PC-9 (cell line): ENCODE measurements around the gene TTC27. TPM values are rescaled to one million over a fixed set of nuclear protein-coding genes. Genes with fewer than 3 reads are reported as not detected.

Source experiments
- BruUV-seq: library from RNA; stranded (reverse); fragments of 400-500 nt; replicated peaks from 2 replicates; lab custom pipeline; 2021; lab: Mats Ljungman, UMichigan
- CTCF ChIA-PET: fragments of 300-600 bp; sonication (Branson Sonifier 250); formaldehyde crosslinking; loops from one replicate; lab custom pipeline; 2022; ENCODE audit warnings: antibody characterized with exemption; lab: Charles Lee
- POLR2A ChIA-PET: fragments of 300-600 bp; sonication (Branson Sonifier 250); formaldehyde crosslinking; loops from one replicate; lab custom pipeline; 2022; ENCODE audit warnings: antibody characterized with exemption; ENCODE audit not compliant: unreplicated experiment; lab: Charles Lee
- DNase-seq, 2 experiments: peaks; one replicate each; pipeline versions ENCODE4 v3.0.0 to v3.0.0-alpha.2; 2015 to 2022; ENCODE audit warnings: mixed read lengths in 1 of 2
- H2AFZ ChIP-seq: fragments of 200-600 bp; sonication (generic); 2 replicates; pipeline ENCODE4 v1.8.1; 2017; ENCODE audit warnings: antibody characterized with exemption
- H3F3A ChIP-seq: fragments of 200-600 bp; sonication (generic); 2 replicates; pipeline ENCODE4 v1.8.1; 2017; ENCODE audit warnings: antibody characterized with exemption, mild to moderate bottlenecking, low read depth; ENCODE audit not compliant: insufficient read depth
- H3K27ac ChIP-seq: fragments of 200-600 bp; sonication (generic); 2 replicates; pipeline ENCODE4 v1.6.1; 2016; ENCODE audit warnings: mixed run types
- H3K27me3 ChIP-seq: fragments of 200-600 bp; sonication (generic); 2 replicates; pipeline ENCODE4 v1.6.1; 2016; ENCODE audit warnings: low read depth, mixed run types; ENCODE audit not compliant: insufficient read depth
- H3K36me3 ChIP-seq: fragments of 200-600 bp; sonication (generic); 2 replicates; pipeline ENCODE4 v1.6.1; 2016; ENCODE audit warnings: low read depth, mixed run types
- H3K4me1 ChIP-seq: fragments of 200-600 bp; sonication (generic); replicated peaks from 2 replicates; pipeline ENCODE4 v1.6.1; 2016; ENCODE audit warnings: mixed run types; ENCODE audit not compliant: insufficient read depth
- H3K4me2 ChIP-seq: fragments of 200-600 bp; sonication (generic); 2 replicates; pipeline ENCODE4 v1.6.1; 2017; ENCODE audit warnings: mixed run types
- H3K4me3 ChIP-seq: fragments of 200-600 bp; sonication (generic); 2 replicates; pipeline ENCODE4 v1.6.1; 2016; ENCODE audit warnings: mixed run types
- H3K79me2 ChIP-seq: fragments of 200-600 bp; sonication (generic); 2 replicates; pipeline ENCODE4 v1.6.1; 2017; ENCODE audit warnings: low read depth, mixed run types
- H3K9me2 ChIP-seq: fragments of 200-600 bp; sonication (generic); 2 replicates; pipeline ENCODE4 v1.8.1; 2017; ENCODE audit warnings: mild to moderate bottlenecking; ENCODE audit not compliant: insufficient read depth
- H3K9me3 ChIP-seq: fragments of 200-600 bp; sonication (generic); 2 replicates; pipeline ENCODE4 v1.8.1; 2016; ENCODE audit warnings: low read depth; ENCODE audit not compliant: insufficient read depth
- H4K20me1 ChIP-seq: fragments of 200-600 bp; sonication (generic); 2 replicates; pipeline ENCODE4 v1.8.1; 2017; ENCODE audit not compliant: insufficient read depth
- CTCF ChIP-seq: fragments of 200-600 bp; sonication (generic); conservative IDR thresholded peaks from 2 replicates; pipeline ENCODE4 v1.6.1; 2017; ENCODE audit warnings: mixed run types, antibody characterized with exemption, mild to moderate bottlenecking, moderate library complexity
- EZH2 ChIP-seq: fragments of 200-600 bp; sonication (generic); IDR thresholded peaks from 2 replicates; pipeline ENCODE4 v1.8.0; 2017; ENCODE audit warnings: antibody characterized with exemption, low read depth
- intact Hi-C: fragments of 100-400 bp; cut with micrococcal nuclease; formaldehyde crosslinking; loops from one replicate; pipeline ENCODE4 v1.10.0; 2022; ENCODE audit not compliant: unreplicated experiment
- total RNA-seq: library from RNA; stranded (reverse); gene quantifications from 2 replicates; pipeline ENCODE4 v1.2.3, GENCODE V29; 2021

Gene TTC27
- total RNA-seq, 1 experiment from 2014 or later: 12.8 TPM

- no peak overlapping the region for H3K4me2 ChIP-seq
- no peaks in the 10 kb centered on the region for H3F3A ChIP-seq
- ChIA-PET POLR2A (no interaction called here), CTCF (no interaction called here)
- BruUV-seq: no TSS peak
- 0 out of 2 replicates have a peak, but pooled peaks cover 2% of the 10 kb centered on the region for H4K20me1 ChIP-seq
- H3K79me2 ChIP-seq: no peaks in the 10 kb centered on the region
- no peaks in the 10 kb centered on the region for H3K4me1 ChIP-seq
- intact Hi-C loops: no loop called here
- H3K36me3 ChIP-seq: no peaks in the 10 kb centered on the region; the same call in 1 of the 2 replicates
- DNase-seq: no peak
- no peaks in the 10 kb centered on the region for H3K27me3 ChIP-seq
- TF ChIP-seq CTCF: no peak
- no peak for TF ChIP-seq EZH2
- no peak overlapping the region for H2AFZ ChIP-seq
- H3K27ac ChIP-seq: no peak overlapping the region
- no peaks in the 10 kb centered on the region for H3K9me3 ChIP-seq
- no peak overlapping the region for H3K4me3 ChIP-seq
- no peaks in the 10 kb centered on the region for H3K9me2 ChIP-seq
These were observed 40.4 kb downstream of the TTC27 start for GRCh38 chr2:32668254-32668653.

GRCh38 chr2:32671885-32672533 is 44.2 kb downstream of the TTC27 start:
- no peaks in the 10 kb centered on the region for H3K9me3 ChIP-seq
- intact Hi-C loops: no loop called here
- no TSS peak for BruUV-seq
- H3K36me3 ChIP-seq: peaks cover 6% of the 10 kb centered on the region; the same call in 1 of the 2 replicates
- no peaks in the 10 kb centered on the region for H4K20me1 ChIP-seq
- H3K4me1 ChIP-seq: no peaks in the 10 kb centered on the region
- no peak for DNase-seq
- POLR2A ChIA-PET: interaction anchor here (0.6 to 0.8 kb wide), 2 partner anchors 8 to 192 kb away, joined by 6 to 8 read pairs; no protein-coding TSS in a partner anchor
- no peaks in the 10 kb centered on the region for H3K27me3 ChIP-seq
- no peaks in the 10 kb centered on the region for H3F3A ChIP-seq
- H3K27ac ChIP-seq: no peak overlapping the region
- H3K4me3 ChIP-seq: no peak overlapping the region
- no peaks in the 10 kb centered on the region for H3K9me2 ChIP-seq
- H3K4me2 ChIP-seq: no peak overlapping the region
- CTCF ChIA-PET: no interaction called here
- no peaks in the 10 kb centered on the region for H3K79me2 ChIP-seq
- no peak overlapping the region for H2AFZ ChIP-seq
- TF ChIP-seq EZH2: no peak
- TF ChIP-seq CTCF: no peak

GRCh38 chr2:32678825-32679224 is 51.0 kb downstream of the TTC27 start:
- BruUV-seq: no TSS peak
- H3K27ac ChIP-seq: no peak overlapping the region
- H3K4me2 ChIP-seq: no peak overlapping the region
- H3K9me2 ChIP-seq: no peaks in the 10 kb centered on the region
- peaks cover 2% of the 10 kb centered on the region; the same call in 1 of the 2 replicates for H3K36me3 ChIP-seq
- H3K27me3 ChIP-seq: no peaks in the 10 kb centered on the region
- H3K9me3 ChIP-seq: no peaks in the 10 kb centered on the region; the same call in 1 of the 2 replicates
- POLR2A ChIA-PET: no interaction called here
- no peaks in the 10 kb centered on the region for H3F3A ChIP-seq
- H4K20me1 ChIP-seq: no peaks in the 10 kb centered on the region
- DNase-seq: no peak
- intact Hi-C loops: no loop called here
- no peak overlapping the region for H3K4me3 ChIP-seq
- H2AFZ ChIP-seq: no peak overlapping the region
- no peaks in the 10 kb centered on the region for H3K4me1 ChIP-seq
- CTCF ChIA-PET: no interaction called here
- TF ChIP-seq EZH2 (no peak), CTCF (no peak)
- no peaks in the 10 kb centered on the region for H3K79me2 ChIP-seq
